GM12864 (cell line): ENCODE data around the gene CCNL2.
"Not testable (repeated sequence)": the region's sequence is repeated elsewhere in the genome, so short reads cannot be mapped to it uniquely, and the experiment has no call there.

Source experiments
- DNase-seq: peaks from one replicate; pipeline ENCODE4 v3.0.0-alpha.2; 2011; ENCODE audit warnings: low read depth
- H3K4me3 ChIP-seq: 2 replicates; pipeline ENCODE4 v1.5.1; 2011; ENCODE audit warnings: mild to moderate bottlenecking, low read depth, low read length, control low read depth
- TF ChIP-seq, protein P1 (sequence below): IDR thresholded peaks from 2 replicates; pipeline ENCODE4 v1.5.1; 2011; ENCODE audit warnings: low read depth, mild to moderate bottlenecking, moderate library complexity, low read length, control low read depth, inconsistent platforms; ENCODE audit errors: missing control alignments

CCNL2 gene

DNA sequence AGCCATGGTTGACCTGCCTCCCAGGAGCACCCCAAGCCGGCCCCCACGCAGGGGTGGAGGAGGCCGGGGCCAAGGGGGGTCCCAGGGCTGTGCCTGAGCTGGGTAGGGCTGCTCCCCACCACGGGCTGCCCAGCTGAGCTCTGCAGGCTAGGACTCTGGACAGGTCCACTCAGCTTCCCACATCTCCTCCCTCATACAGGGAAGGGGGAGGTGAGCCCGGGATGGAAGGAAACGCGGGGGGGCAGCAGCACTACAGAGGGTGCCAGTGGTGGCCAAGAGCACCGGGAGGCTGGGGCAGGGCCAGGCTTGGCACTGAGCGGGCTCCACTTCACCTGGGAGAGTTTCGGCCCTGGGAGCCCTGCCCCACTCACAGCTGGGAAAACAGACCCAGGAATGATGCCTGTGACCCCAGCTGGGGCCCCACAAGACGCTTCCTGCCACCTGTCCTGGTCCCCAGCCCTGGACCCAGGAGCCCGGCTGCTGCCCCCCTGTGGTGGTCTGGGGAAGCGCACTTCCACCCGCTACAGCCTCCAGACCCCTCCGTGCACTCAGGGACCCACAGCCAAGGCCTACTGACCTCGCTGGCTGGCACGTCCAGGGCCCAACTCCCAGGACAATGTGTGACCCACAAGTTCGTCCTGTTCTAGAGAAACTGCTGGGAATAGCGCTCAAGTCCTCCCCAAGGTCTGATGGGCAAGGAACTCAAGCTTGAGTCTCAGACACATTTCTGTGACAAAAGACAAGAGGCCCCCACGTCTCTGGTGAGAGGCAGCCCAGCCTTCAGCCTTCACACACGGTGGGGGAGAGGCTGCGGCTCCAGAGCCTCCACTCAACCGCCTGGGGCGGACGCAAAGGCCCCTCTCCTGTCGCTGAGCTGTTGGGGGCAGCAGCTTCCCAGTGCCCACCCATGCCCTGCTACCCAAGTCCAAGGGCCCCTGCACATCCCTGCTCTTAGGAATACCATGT, 27.1 kb downstream of the CCNL2 start:
- no peak overlapping the region for H3K4me3 ChIP-seq
- TF ChIP-seq, protein P1, sequence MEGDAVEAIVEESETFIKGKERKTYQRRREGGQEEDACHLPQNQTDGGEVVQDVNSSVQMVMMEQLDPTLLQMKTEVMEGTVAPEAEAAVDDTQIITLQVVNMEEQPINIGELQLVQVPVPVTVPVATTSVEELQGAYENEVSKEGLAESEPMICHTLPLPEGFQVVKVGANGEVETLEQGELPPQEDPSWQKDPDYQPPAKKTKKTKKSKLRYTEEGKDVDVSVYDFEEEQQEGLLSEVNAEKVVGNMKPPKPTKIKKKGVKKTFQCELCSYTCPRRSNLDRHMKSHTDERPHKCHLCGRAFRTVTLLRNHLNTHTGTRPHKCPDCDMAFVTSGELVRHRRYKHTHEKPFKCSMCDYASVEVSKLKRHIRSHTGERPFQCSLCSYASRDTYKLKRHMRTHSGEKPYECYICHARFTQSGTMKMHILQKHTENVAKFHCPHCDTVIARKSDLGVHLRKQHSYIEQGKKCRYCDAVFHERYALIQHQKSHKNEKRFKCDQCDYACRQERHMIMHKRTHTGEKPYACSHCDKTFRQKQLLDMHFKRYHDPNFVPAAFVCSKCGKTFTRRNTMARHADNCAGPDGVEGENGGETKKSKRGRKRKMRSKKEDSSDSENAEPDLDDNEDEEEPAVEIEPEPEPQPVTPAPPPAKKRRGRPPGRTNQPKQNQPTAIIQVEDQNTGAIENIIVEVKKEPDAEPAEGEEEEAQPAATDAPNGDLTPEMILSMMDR = peak; percentile 96
- no peak for DNase-seq

DNA sequence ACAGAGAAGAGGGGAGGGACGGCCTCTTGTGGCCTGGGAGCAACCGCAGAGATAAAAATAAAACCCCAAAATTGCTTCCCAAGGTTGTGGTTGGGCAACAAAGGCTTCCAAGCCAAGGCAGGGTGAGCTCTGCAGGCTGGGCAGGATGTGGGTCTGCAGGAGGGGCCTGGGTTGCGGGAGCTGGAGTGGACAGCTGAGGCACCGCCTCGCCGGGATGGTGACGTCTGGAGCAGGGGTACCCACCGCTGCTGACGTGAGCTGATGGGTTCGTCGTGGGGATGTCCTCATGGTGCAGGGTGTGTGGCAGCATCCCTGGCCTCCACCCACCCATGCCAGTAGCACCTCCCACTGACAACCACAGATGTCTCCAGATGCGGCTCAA, 27.8 kb downstream of the CCNL2 start:
- no peak for DNase-seq
- TF ChIP-seq, protein P1 = no peak
- H3K4me3 ChIP-seq = no peak overlapping the region

DNA sequence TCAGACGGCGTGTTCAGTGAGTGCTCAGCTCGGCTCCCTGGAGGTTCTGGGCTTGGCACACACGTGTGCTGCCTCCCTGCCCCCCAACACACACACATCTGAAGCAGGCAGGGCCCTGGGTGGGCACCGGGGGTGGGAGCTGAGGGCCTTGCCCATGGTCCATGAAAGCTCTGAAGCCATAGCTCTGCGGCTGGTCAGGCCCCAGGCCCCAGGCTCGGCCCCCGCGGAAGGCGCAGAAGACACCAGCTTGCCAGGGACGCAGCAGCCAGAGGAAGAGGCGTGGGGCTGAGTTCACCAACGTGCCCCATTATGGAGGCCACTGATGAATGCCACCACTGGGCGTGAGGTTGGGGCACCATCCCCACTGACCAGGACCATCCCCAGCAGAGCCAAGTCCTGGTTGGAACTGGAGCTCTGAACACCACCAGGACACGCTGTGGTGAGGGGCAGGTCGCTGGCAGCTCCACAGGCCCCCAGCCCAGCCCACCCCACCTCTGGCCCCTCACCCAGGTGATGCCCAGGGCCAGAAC, 28.3 kb downstream of the CCNL2 start:
- TF ChIP-seq, protein P1 = no peak
- H3K4me3 ChIP-seq = no peak overlapping the region
- no peak for DNase-seq

GRCh38 chr1:1370094-1370493, 29.0 kb downstream of the CCNL2 start:
- DNase-seq, H3K4me3 ChIP-seq: not testable (repeated sequence)

GRCh38 chr1:1367315-1367714, 31.8 kb downstream of the CCNL2 start:
- TF ChIP-seq, protein P1 = no peak
- DNase-seq = no peak
- H3K4me3 ChIP-seq = no peak overlapping the region

DNA sequence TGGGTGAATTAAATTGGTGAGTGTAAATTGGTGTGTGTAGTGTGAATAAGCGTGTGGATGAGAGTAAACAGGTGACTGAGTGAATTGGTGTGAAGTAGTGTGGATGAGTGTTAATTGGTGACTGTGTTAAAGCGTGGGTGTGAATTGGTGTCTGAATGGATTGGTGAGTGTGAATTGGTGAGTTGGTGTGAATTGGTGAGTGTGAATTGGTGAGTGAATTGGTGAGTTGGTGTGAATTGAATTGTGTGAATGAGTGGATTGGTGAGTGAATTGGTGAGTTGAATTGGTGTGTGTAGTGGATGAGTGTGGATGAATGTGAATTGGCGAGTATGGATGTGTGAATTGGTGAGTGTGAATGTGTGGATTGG, 32.5 kb downstream of the CCNL2 start:
- no peak for DNase-seq

More for the DNA sequence above, 32.5 kb downstream of the CCNL2 start:
- no peak overlapping the region for H3K4me3 ChIP-seq
- TF ChIP-seq, protein P1 = no peak
